ENCODE data around the gene KLF2.
A peak's percentile ranks its signal among the peaks of the same experiment; 100 is the strongest.

KLF2 gene

GRCh38 chr19:16308081-16308480 lies 16.5 kb upstream of the KLF2 start:
- no peak for DNase-seq (ENCODE audit: low spot score)

- DNase-seq (ENCODE audit: low spot score): no peak
Measured at GRCh38 chr19:16309643-16310042, 15.0 kb upstream of the KLF2 start.

DNA sequence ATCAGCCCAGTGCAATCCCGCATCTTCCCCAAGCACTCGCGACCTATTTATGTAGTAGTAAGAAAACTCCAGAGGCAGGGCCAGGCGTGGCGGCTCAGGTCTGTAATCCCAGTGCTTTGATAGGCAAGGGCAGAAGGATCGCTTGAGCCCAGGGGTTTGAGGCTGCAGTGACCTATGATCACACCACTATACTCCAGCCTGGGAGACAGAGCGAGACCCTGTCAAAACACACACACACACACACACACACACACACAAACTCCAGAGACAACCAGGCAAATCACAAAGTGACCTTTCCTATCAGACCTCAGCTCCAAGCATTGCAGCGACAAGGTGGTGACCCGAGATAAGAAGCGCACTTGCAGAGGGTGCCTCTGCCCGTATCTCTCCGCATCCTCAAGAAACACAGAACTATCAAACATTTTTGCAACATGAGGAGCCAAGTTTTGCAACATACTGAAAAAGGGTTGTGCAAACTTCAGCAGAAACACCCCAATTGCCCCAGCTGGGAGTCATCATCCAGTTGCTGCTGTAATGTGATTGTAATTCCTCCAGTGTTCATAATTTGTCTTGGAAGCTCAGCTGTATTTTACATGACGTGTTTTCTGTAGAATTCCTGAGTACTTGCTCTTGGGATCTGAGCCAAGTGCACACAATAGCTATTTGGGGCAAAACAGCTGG lies 8.7 kb upstream of the KLF2 start:
- peak; percentile 92 for DNase-seq (ENCODE audit: low spot score)

GRCh38 chr19:16316506-16316882 lies 8.1 kb upstream of the KLF2 start:
- DNase-seq (ENCODE audit: low spot score): no peak

DNA sequence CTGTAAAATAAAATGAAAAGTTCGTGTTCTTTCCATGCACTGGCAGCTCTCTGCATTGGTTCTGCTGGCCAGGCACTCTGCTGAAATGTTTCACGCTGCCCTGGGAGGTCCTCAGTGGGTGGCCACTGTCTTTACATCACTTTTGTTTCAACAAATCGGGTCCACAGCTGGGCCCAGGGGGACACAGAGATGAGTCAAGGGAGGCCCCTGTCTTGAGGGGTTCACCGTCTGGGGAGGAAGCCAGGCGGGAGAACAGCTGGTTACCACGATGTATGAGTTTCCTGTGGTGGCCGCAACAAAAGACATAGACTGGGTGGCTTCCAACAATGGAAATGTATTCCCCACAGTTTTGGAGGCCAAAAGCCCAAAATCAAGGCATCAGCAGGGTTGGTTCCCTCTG lies 5.1 kb upstream of the KLF2 start:
- no peak for DNase-seq (ENCODE audit: low spot score)

DNA sequence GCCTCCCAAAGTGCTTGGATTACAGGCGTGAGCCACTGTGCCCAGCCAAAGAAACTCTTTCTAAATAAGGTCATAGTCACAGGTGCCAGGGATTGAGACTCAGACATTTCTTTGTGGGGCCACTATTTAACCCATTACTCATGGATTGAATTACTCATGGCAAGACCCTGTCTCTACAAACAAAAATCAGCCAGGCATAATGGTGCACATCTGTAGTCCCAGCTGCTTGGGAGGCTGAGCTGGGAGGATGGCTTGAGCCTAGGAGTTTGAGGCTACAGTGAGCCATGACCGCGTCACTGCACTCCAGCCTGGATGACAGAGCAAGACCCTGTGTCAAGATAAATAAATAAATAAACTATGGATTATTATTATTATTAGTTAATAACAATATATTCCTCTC lies 3.6 kb upstream of the KLF2 start:
- no peak for DNase-seq (ENCODE audit: low spot score)

- DNase-seq (ENCODE audit: low spot score): peak; percentile 61
Measured at GRCh38 chr19:16325161-16325527, 518 bp downstream of the KLF2 start.

GRCh38 chr19:16325641-16326400 lies 1.2 kb downstream of the KLF2 start:
- DNase-seq (ENCODE audit: low spot score): peak; percentile 53

DNA sequence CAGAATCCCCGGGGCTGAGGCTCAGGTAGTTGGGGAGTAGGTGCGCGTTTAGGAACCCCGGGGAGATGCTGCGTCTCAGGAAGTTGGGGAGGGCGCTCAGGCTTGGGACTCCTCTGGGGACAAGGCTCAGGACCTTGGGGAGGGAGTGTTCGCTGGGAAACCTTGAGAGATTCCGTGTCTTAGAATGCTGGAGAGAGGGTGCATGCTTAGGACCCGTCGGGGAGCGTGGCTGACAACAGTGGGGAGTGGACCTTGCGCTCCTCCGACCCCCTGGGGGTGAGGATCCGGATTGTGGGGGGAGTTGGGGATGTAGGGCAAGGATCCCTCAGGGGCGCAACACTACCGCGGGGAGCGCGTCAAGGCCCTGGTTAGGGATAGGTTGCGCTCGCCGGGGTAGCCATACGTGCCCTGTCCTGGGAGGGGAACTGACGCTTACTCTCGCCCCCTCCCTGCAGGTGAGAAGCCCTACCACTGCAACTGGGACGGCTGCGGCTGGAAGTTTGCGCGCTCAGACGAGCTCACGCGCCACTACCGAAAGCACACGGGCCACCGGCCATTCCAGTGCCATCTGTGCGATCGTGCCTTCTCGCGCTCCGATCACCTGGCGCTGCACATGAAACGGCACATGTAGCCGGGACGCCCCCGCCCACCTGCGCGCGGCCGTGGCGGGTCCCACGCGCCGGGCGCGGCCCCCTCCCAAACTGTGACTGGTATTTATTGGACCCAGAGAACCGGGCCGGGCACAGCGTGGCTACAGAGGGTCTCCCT lies 2.0 kb downstream of the KLF2 start:
- no peak for DNase-seq (ENCODE audit: low spot score)

DNA sequence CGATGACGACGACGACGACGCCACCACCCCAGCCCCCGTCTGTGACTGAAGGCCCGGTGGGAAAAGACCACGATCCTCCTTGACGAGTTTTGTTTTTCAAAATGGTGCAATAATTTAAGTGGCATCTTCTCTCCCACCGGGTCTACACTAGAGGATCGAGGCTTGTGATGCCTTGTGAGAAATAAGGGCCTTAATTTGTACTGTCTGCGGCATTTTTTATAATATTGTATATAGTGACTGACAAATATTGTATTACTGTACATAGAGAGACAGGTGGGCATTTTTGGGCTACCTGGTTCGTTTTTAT lies 2.5 kb downstream of the KLF2 start:
- DNase-seq (ENCODE audit: low spot score): no peak

GRCh38 chr19:16327501-16327900 lies 2.9 kb downstream of the KLF2 start:
- no peak for DNase-seq (ENCODE audit: low spot score)

DNA sequence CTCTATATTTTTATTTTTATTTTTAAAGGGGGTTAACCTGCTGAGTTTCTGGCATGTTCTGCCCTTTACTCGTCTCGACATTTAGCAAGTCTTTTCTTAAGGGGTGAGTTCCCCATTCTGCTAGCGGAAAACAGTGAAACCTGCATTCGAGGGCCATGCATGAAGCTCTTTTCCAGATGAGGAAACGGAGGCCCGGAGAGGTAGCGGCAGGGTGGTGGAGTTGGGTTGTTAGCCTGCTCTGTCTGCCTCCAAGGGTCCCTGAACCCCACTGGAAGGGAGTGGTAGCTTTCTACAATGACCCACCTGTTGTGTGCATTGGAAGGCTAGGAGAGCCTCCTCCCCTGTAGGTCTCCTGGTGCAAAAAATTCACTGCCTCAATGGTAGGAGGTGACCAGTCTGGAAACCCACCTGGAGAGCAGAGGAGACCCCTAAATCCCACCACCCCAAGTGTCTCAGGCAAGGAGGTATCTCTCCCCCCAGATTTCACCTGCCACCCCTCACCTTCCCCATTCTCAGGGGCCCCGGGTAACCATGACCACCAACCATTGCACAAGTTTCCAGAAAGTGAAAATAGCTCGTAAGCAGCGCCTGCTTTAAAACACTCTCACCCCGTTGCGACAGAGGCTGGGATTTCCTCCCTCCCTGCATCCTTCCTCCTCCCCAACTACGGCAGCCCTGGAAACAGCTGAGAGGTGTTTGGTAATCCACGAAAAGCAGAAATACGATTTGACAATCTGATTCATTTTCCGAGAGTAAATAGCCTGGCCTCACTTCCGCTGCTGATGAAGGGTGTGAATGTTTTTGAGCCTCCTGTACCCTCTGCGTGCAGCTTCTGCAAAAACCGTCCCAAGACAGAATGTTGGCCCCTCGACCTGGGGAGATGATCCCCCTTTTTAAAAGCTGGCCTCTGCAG lies 3.5 kb downstream of the KLF2 start:
- DNase-seq (ENCODE audit: low spot score): peak; percentile 64

DNA sequence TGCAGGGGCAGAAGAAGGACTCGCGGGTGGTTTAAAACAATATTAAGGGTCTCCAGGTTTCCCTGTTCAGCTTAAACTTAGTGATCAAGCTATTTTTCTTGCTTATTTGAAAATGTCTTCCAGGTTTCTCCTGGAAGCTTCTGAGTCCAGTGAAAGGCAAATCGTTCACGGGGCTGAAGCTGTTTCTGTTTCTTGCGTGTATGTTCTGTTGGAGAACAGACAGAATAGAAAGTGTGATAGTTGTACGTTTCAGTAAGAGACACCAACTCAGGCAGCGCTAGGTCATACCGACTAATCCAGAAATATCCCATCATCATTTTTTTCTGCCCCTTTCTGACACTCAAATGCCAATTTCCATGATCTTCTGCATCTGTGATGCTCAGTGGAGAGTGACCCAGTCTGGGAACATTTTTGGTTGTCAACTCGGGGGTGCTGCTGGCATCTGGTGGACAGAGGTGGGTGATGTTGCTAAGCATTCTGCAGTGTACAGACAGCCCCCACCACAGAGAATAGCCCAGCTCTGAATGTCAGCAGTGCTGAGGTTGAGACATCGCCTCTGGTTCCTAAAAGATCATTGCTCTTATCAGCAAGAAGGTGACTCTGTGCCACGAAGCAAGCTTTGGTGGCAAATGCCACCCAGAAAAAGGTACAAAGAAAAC lies 4.3 kb downstream of the KLF2 start:
- no peak for DNase-seq (ENCODE audit: low spot score)

DNA sequence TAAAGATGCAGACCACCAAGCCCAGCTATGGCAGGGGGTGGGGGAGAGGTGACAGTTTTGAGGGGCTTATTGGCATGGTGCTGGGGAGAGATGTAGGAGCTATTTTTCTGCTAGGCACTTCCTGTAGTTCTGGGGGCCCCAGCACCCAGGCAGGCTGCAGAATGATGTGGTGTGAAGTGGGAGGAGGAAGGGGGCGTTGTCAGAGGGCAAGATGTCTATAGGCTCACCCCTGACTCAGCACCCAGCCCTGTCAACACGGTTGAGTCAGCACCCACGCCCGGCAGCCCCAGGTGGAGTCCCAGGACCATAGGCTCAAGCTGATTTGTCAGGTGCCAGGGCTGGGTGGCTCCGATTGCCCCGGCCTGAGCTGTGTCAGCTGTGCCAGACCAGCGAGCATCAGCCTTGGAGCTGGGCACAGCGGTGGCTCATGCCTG lies 5.8 kb downstream of the KLF2 start:
- DNase-seq (ENCODE audit: low spot score): peak; percentile 79

- no peak for DNase-seq (ENCODE audit: low spot score)
Measured at GRCh38 chr19:16330806-16331690, 6.4 kb downstream of the KLF2 start.

DNA sequence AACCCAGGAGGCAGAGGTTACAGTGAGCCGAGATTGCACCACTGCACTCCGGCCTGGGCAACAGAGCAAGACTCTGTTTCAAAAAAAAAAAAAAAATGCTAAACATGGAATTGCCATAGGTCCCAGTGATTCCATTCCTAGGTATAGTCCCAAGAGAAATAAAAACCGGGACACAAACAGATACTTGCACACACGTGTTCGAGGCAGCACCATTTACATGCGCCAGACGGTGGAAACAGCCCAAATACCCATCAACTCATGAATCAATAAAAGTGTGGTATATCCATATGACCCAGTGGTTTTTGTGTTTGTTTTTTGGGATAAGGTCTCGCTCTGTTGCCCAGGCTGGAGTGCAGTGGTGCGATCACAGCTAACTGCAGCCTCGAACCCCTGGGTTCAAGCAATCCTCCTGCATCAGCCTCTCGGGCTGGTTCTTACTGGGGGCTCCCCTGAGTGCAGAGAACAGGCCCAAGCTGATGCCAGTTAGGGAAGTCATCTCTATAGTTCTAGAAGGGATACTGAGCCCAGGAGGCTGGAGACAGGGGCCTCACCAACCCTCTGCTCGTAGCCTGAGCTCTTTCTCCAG lies 8.5 kb downstream of the KLF2 start:
- no peak for DNase-seq (ENCODE audit: low spot score)

DNA sequence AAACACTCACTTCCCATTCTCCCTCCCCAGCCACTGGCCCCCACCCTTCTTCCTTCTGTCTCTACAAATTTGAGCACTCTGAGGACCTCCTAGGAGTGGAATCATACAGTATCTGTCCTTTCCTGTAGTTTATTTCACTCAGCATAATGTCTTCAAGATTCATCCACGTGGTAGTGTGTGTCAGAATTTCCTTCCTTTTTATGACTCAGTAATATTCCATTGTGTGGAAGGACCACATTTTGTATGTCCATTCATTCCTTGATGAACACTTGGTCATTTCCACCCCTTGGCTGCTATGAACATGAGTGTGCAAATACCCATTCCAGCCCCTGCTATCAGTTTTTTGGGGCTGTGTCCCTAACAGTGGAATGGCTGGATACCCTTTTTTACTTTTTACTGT lies 9.8 kb downstream of the KLF2 start:
- no peak for DNase-seq (ENCODE audit: low spot score)

- DNase-seq (ENCODE audit: low spot score): no peak
Measured at GRCh38 chr19:16335226-16335625, 10.6 kb downstream of the KLF2 start.

GRCh38 chr19:16336571-16336970 lies 11.9 kb downstream of the KLF2 start:
- DNase-seq (ENCODE audit: low spot score): peak; percentile 62

- no peak for DNase-seq (ENCODE audit: low spot score)
Measured at GRCh38 chr19:16337809-16338469, 13.3 kb downstream of the KLF2 start.
